IMR-90 (cell line): ENCODE data around the gene TMEM233. TPM values are rescaled to one million over a fixed set of nuclear protein-coding genes. Genes with fewer than 3 reads are reported as not detected.

ENCODE experiments used
- ATAC-seq: fragments of 200-7000 bp; cut with Tn5 transposase; 2 replicates; pipeline ENCODE4 v1.9.1; 2020; ENCODE audit warnings: low read depth, mild to moderate bottlenecking, moderate library complexity
- BruUV-seq: library from RNA; stranded (reverse); fragments of 400-500 nt; replicated peaks from 2 replicates; lab custom pipeline; 2021; lab: Mats Ljungman, UMichigan
- CTCF ChIA-PET: fragments of 300-600 bp; formaldehyde crosslinking; extraction: SDS; loops from one replicate; lab custom pipeline; 2021; ENCODE audit warnings: antibody characterized with exemption; lab: Yijun Ruan, JAX
- POLR2A ChIA-PET: fragments of 300-600 bp; sonication (Branson Sonifier 250); formaldehyde crosslinking; loops from one replicate; lab custom pipeline; 2022; ENCODE audit warnings: antibody characterized with exemption; ENCODE audit not compliant: unreplicated experiment; lab: Charles Lee
- DNase-seq: peaks from one replicate; pipeline ENCODE4 v3.0.0; 2013
- H2AFZ ChIP-seq: replicated peaks from 2 replicates; pipeline ENCODE3; 2013; ENCODE audit warnings: low read length, mild to moderate bottlenecking; ENCODE audit not compliant: poor library complexity
- H2AK5ac ChIP-seq: 2 replicates; pipeline ENCODE4 v1.6.1; 2013; ENCODE audit warnings: low read depth, low read length, inconsistent platforms
- H2AK9ac ChIP-seq: replicated peaks from 2 replicates; pipeline ENCODE3; 2013; ENCODE audit warnings: mild to moderate bottlenecking, low read depth, low read length, moderate library complexity; ENCODE audit not compliant: poor library complexity
- H2BK120ac ChIP-seq: 2 replicates; pipeline ENCODE4 v1.6.1; 2013; ENCODE audit warnings: low read depth, low read length, inconsistent platforms
- H2BK15ac ChIP-seq: 3 replicates; pipeline ENCODE4 v1.6.1; 2013; ENCODE audit warnings: low read depth, low read length, inconsistent platforms
- H2BK20ac ChIP-seq: 2 replicates; pipeline ENCODE4 v1.6.1; 2013; ENCODE audit warnings: low read depth, mild to moderate bottlenecking, inconsistent platforms, low read length, moderate library complexity
- H2BK5ac ChIP-seq: 2 replicates; pipeline ENCODE4 v1.6.1; 2013; ENCODE audit warnings: mild to moderate bottlenecking, low read depth, low read length, inconsistent platforms; ENCODE audit not compliant: poor library complexity, severe bottlenecking
- H3K14ac ChIP-seq: replicated peaks from 2 replicates; pipeline ENCODE4 v1.6.1; 2013; ENCODE audit warnings: low read depth, low read length, inconsistent platforms
- H3K18ac ChIP-seq: 2 replicates; pipeline ENCODE4 v1.6.1; 2013; ENCODE audit warnings: low read depth, low read length, control low read depth
- H3K23ac ChIP-seq: 2 replicates; pipeline ENCODE4 v1.6.1; 2013; ENCODE audit warnings: low read depth, low read length, inconsistent platforms
- H3K27ac ChIP-seq: 2 replicates; pipeline ENCODE4 v1.5.1; 2013; ENCODE audit warnings: mild to moderate bottlenecking, control low read depth, low read length; ENCODE audit not compliant: insufficient read depth
- H3K27me3 ChIP-seq: 2 replicates; pipeline ENCODE4 v1.6.1; 2013; ENCODE audit warnings: low read length; ENCODE audit not compliant: control insufficient read depth, insufficient read depth
- H3K36me3 ChIP-seq: 2 replicates; pipeline ENCODE4 v1.6.1; 2013; ENCODE audit warnings: low read length, mixed read lengths; ENCODE audit not compliant: control insufficient read depth, insufficient read depth
- H3K4ac ChIP-seq: 2 replicates; pipeline ENCODE4 v1.6.1; 2013; ENCODE audit warnings: low read depth, low read length, inconsistent platforms
- H3K4me1 ChIP-seq: 2 replicates; pipeline ENCODE4 v1.6.1; 2013; ENCODE audit warnings: low read length, mixed read lengths; ENCODE audit not compliant: control insufficient read depth, insufficient read depth
- H3K4me2 ChIP-seq: 2 replicates; pipeline ENCODE4 v1.6.1; 2013; ENCODE audit warnings: low read depth, mild to moderate bottlenecking, control low read depth, low read length, moderate library complexity
- H3K4me3 ChIP-seq: 2 replicates; pipeline ENCODE4 v1.5.1; 2013; ENCODE audit warnings: low read depth, mild to moderate bottlenecking, control low read depth, low read length, moderate library complexity; ENCODE audit not compliant: insufficient read depth
- H3K56ac ChIP-seq: 2 replicates; pipeline ENCODE4 v1.6.1; 2013; ENCODE audit warnings: low read length, inconsistent platforms; ENCODE audit not compliant: insufficient read depth; ENCODE audit errors: extremely low read depth
- H3K79me1 ChIP-seq, 2 experiments: 2 replicates each; pipeline ENCODE4 v1.6.1; 2013; ENCODE audit warnings: low read length in 2 of 2, inconsistent platforms in 1 of 2, low read depth in 1 of 2
- H3K9ac ChIP-seq: 2 replicates; pipeline ENCODE4 v1.6.1; 2013; ENCODE audit warnings: low read depth, low read length, control low read depth
- H3K9me1 ChIP-seq: 2 replicates; pipeline ENCODE4 v1.6.1; 2013; ENCODE audit warnings: low read length, inconsistent platforms; ENCODE audit not compliant: insufficient read depth
- H3K9me3 ChIP-seq: 2 replicates; pipeline ENCODE4 v1.6.1; 2013; ENCODE audit warnings: low read length; ENCODE audit not compliant: control insufficient read depth, insufficient read depth
- H4K20me1 ChIP-seq: 2 replicates; pipeline ENCODE4 v1.6.1; 2013; ENCODE audit warnings: low read length, inconsistent platforms; ENCODE audit not compliant: insufficient read depth
- H4K5ac ChIP-seq: 2 replicates; pipeline ENCODE4 v1.6.1; 2013; ENCODE audit warnings: mild to moderate bottlenecking, low read depth, low read length, control low read depth
- H4K8ac ChIP-seq, 2 experiments: 2 replicates each; pipeline ENCODE4 v1.6.1; 2013; ENCODE audit warnings: low read depth in 2 of 2, low read length in 2 of 2, control low read depth in 1 of 2, inconsistent platforms in 1 of 2
- H4K91ac ChIP-seq: 2 replicates; pipeline ENCODE4 v1.6.1; 2013; ENCODE audit warnings: low read depth, low read length, inconsistent platforms; ENCODE audit not compliant: insufficient read depth
- BHLHE40 ChIP-seq: fragments of 150-350 bp; IDR thresholded peaks from 2 replicates; pipeline ENCODE4 v1.6.1; 2016; ENCODE audit warnings: mild to moderate bottlenecking, low read depth, low read length
- CEBPB ChIP-seq: IDR thresholded peaks from 2 replicates; pipeline ENCODE4 v1.6.1; 2012; ENCODE audit warnings: low read depth, low read length, improper control_type of control experiment
- CHD1 ChIP-seq: IDR thresholded peaks from 2 replicates; pipeline ENCODE4 v1.6.1; 2012; ENCODE audit warnings: low read depth, low read length, improper control_type of control experiment
- CTCF ChIP-seq: conservative IDR thresholded peaks from 2 replicates; pipeline ENCODE4 v1.5.1; 2012; ENCODE audit warnings: mild to moderate bottlenecking, low read depth, low read length, improper control_type of control experiment
- ELK1 ChIP-seq: fragments of 150-350 bp; IDR thresholded peaks from 2 replicates; pipeline ENCODE4 v1.6.1; 2016; ENCODE audit warnings: low read depth, mild to moderate bottlenecking, low read length, moderate library complexity, borderline replicate concordance
- FOS ChIP-seq: fragments of 150-350 bp; IDR thresholded peaks from 2 replicates; pipeline ENCODE4 v1.6.1; 2016; ENCODE audit warnings: low read depth, low read length
- MAFK ChIP-seq: IDR thresholded peaks from 2 replicates; pipeline ENCODE4 v1.6.1; 2012; ENCODE audit warnings: low read depth, low read length, improper control_type of control experiment
- MAZ ChIP-seq: IDR thresholded peaks from 2 replicates; pipeline ENCODE4 v1.6.1; 2012; ENCODE audit warnings: low read depth, mild to moderate bottlenecking, low read length, improper control_type of control experiment, moderate library complexity, borderline replicate concordance
- NFE2L2 ChIP-seq: fragments of 150-350 bp; IDR thresholded peaks from 2 replicates; pipeline ENCODE4 v1.6.1; 2016; ENCODE audit warnings: low read depth, mild to moderate bottlenecking, low read length
- POLR2A ChIP-seq: IDR thresholded peaks from 2 replicates; pipeline ENCODE4 v1.6.1; 2012; ENCODE audit warnings: mild to moderate bottlenecking, low read depth, low read length
- RAD21 ChIP-seq: IDR thresholded peaks from 2 replicates; pipeline ENCODE4 v1.6.1; 2012; ENCODE audit warnings: low read length, improper control_type of control experiment
- RCOR1 ChIP-seq: IDR thresholded peaks from 2 replicates; pipeline ENCODE4 v1.6.1; 2012; ENCODE audit warnings: mild to moderate bottlenecking, low read length, improper control_type of control experiment; ENCODE audit not compliant: insufficient replicate concordance
- RFX5 ChIP-seq: IDR thresholded peaks from 2 replicates; pipeline ENCODE4 v1.8.0; 2012; ENCODE audit warnings: low read depth, mild to moderate bottlenecking, low read length, moderate library complexity
- SMC3 ChIP-seq: fragments of 150-350 bp; IDR thresholded peaks from 2 replicates; pipeline ENCODE4 v1.6.1; 2016; ENCODE audit warnings: low read depth, mild to moderate bottlenecking, antibody characterized with exemption, low read length, moderate library complexity
- USF2 ChIP-seq: fragments of 150-350 bp; IDR thresholded peaks from 2 replicates; pipeline ENCODE4 v1.6.1; 2017; ENCODE audit warnings: mild to moderate bottlenecking, antibody characterized with exemption, low read length, low read depth
- WGBS, 2 experiments: methylation state at CpG; one replicate each; pipeline versions ENCODE4 v1.1.5 to v1.1.7; 2013; ENCODE audit warnings: missing lambda C conversion rate in 2 of 2; ENCODE audit not compliant: insufficient read length in 1 of 2; ENCODE audit errors: extremely low coverage in 2 of 2; 5-methylcytosine and 5-hydroxymethylcytosine counted together
- dilution Hi-C: fragments of 300-500 bp; cut with HindIII; formaldehyde crosslinking; loops from one replicate; pipeline ENCODE4 v1.14.3; 2018; ENCODE audit warnings: low sequenced_read_pairs; ENCODE audit not compliant: unreplicated experiment
- in situ Hi-C: fragments of 300-500 bp; cut with MboI; formaldehyde crosslinking; loops from 3 replicates; pipeline ENCODE4 v1.14.3; 2019; ENCODE audit warnings: low sequenced_read_pairs, inconsistent platforms, mixed read lengths
- intact Hi-C: fragments of 100-400 bp; cut with micrococcal nuclease; formaldehyde crosslinking; loops from 2 replicates; pipeline ENCODE4 v1.10.0; 2022
- polyA plus RNA-seq, 3 experiments: library from polyadenylated mRNA; depleted of rRNA; stranded (reverse); fragments of >200 nt; gene quantifications; 2 replicates each; pipeline ENCODE4 v1.2.3, GENCODE V29; 2012; ENCODE audit warnings: low replicate concordance in 1 of 3
- total RNA-seq: library from RNA; depleted of rRNA; stranded (reverse); fragments of >200 nt; gene quantifications from 2 replicates; pipeline ENCODE4 v1.2.3, GENCODE V29; 2012

The TMEM233 gene
- total and polyA plus RNA-seq, 2 of the 4 experiments (the other 2 are of a cell fraction), result not detected

GRCh38 chr12:119684711-119685369 is 91.3 kb downstream of the TMEM233 start:
- H3K9me3 ChIP-seq, result no peaks in the 10 kb centered on the region
- H3K4ac ChIP-seq, result no peak overlapping the region
- ATAC-seq, result no peak; the same call in 1 of the 2 replicates
- ChIA-PET CTCF (interaction anchor here (1.9 kb wide), 1 partner anchor 17 kb away, joined by 4 read pairs; the partner anchor contains the start of gene PRKAB1), POLR2A (no interaction called here)
- H3K36me3 ChIP-seq, result peaks cover 22% of the 10 kb centered on the region
- no peak overlapping the region for H3K14ac ChIP-seq
- in situ Hi-C loops, result no loop called here
- no peak overlapping the region for H3K4me3 ChIP-seq
- peaks cover 5% of the 10 kb centered on the region; the same call in 1 of the 2 replicates for H3K9me1 ChIP-seq
- H2BK5ac ChIP-seq, result no peak overlapping the region
- H3K79me1 ChIP-seq, result no peaks in the 10 kb centered on the region
- H2AK5ac ChIP-seq, result no peak overlapping the region
- no peaks in the 10 kb centered on the region for H3K4me1 ChIP-seq
- H3K23ac ChIP-seq, result no peak overlapping the region
- no peak for DNase-seq
- H2AK9ac ChIP-seq, result no peak overlapping the region
- no peak overlapping the region for H3K56ac ChIP-seq
- dilution Hi-C loops, result no loop called here
- no TSS peak for BruUV-seq
- H4K91ac ChIP-seq, result no peak overlapping the region
- no peak for TF ChIP-seq USF2
- TF ChIP-seq SMC3, result no peak
- TF ChIP-seq POLR2A, result no peak
- no peak for TF ChIP-seq RFX5
- no peak for TF ChIP-seq MAZ
- TF ChIP-seq CTCF, result no peak
- TF ChIP-seq CHD1, result no peak
- no peak for TF ChIP-seq RCOR1
- no peak for TF ChIP-seq ELK1
- TF ChIP-seq FOS, result no peak
- TF ChIP-seq RAD21, result no peak
- TF ChIP-seq NFE2L2, result no peak
- TF ChIP-seq MAFK, result no peak
- TF ChIP-seq BHLHE40, result no peak
- no peak for TF ChIP-seq CEBPB
- WGBS, 2 experiments, result 72% methylated on average over 4 of the region's 10 CpGs; no CpG with 5 or more reads in 1 of the 2 experiments
- no peak overlapping the region for H3K4me2 ChIP-seq
- H4K8ac ChIP-seq, result no peak overlapping the region
- no peak overlapping the region for H3K27ac ChIP-seq
- H2BK20ac ChIP-seq, result no peak overlapping the region
- no peak overlapping the region for H3K9ac ChIP-seq
- H4K20me1 ChIP-seq, result no peaks in the 10 kb centered on the region
- H3K18ac ChIP-seq, result no peak overlapping the region
- no peaks in the 10 kb centered on the region for H3K27me3 ChIP-seq
- H2BK15ac ChIP-seq, result no peak overlapping the region
- intact Hi-C loops, result no loop called here
- H4K5ac ChIP-seq, result no peak overlapping the region
- H2AFZ ChIP-seq, result no peak overlapping the region
- no peak overlapping the region for H2BK120ac ChIP-seq
